CD4-positive, alpha-beta memory T cell (primary cell): ENCODE results near the gene B2M. TPM values are rescaled to one million over a fixed set of nuclear protein-coding genes. Genes with fewer than 3 reads are reported as not detected.

Experiments
- CTCF ChIA-PET: fragments of 350-600 bp; sonication (Branson Sonifier 250); formaldehyde crosslinking; loops from one replicate; lab custom pipeline; 2021; ENCODE audit warnings: inconsistent platforms; ENCODE audit not compliant: partially characterized antibody; lab: Charles Lee
- POLR2A ChIA-PET: fragments of 350-600 bp; sonication (Branson Sonifier 250); formaldehyde crosslinking; loops from one replicate; lab custom pipeline; 2021; ENCODE audit not compliant: partially characterized antibody; lab: Charles Lee
- DNase-seq, 5 donors: peaks; one replicate each; pipeline versions ENCODE4 v3.0.0 to v3.0.0-alpha.2; 2020 to 2022; ENCODE audit warnings: mixed read lengths in 1 of 5
- H3K27ac ChIP-seq: one replicate; pipeline ENCODE4 v1.7.0; 2013; ENCODE audit warnings: low read depth, low read length
- H3K27me3 ChIP-seq: 2 replicates; pipeline ENCODE4 v1.7.0; 2013; ENCODE audit warnings: mild to moderate bottlenecking, low read length, moderate library complexity; ENCODE audit not compliant: insufficient read depth
- H3K36me3 ChIP-seq: 2 replicates; pipeline ENCODE4 v1.7.0; 2013; ENCODE audit warnings: mild to moderate bottlenecking, low read length, moderate library complexity; ENCODE audit not compliant: insufficient read depth
- H3K4me1 ChIP-seq: 2 replicates; pipeline ENCODE4 v1.7.0; 2013; ENCODE audit warnings: mild to moderate bottlenecking, low read length, moderate library complexity; ENCODE audit not compliant: insufficient read depth
- H3K4me3 ChIP-seq, 2 donors: one replicate each; pipeline ENCODE4 v1.7.0; 2013; ENCODE audit warnings: low read length in 2 of 2, mild to moderate bottlenecking in 1 of 2
- H3K9me3 ChIP-seq, 2 donors: one replicate each; pipeline ENCODE4 v1.7.0; 2013; ENCODE audit warnings: low read length in 2 of 2, control low read depth in 1 of 2; ENCODE audit not compliant: control insufficient read depth in 1 of 2
- H3K27ac Mint-ChIP-seq, 7 donors: one replicate each; pipeline ENCODE4 v1.8.0; 2020 to 2021; ENCODE audit warnings: mixed read lengths in 7 of 7, mild to moderate bottlenecking in 6 of 7, inconsistent platforms in 3 of 7, moderate library complexity in 3 of 7
- H3K27me3 Mint-ChIP-seq, 2 donors: one replicate each; pipeline ENCODE4 v1.8.0; 2020 to 2021; ENCODE audit warnings: mixed read lengths in 2 of 2
- H3K36me3 Mint-ChIP-seq, 2 donors: one replicate each; pipeline ENCODE4 v1.8.0; 2020 to 2021; ENCODE audit warnings: mixed read lengths in 2 of 2, inconsistent platforms in 1 of 2, mild to moderate bottlenecking in 1 of 2
- H3K4me1 Mint-ChIP-seq, 4 donors: one replicate each; pipeline ENCODE4 v1.8.0; 2020 to 2021; ENCODE audit warnings: mixed read lengths in 4 of 4, mild to moderate bottlenecking in 1 of 4
- H3K4me3 Mint-ChIP-seq, 8 donors: one replicate each; pipeline ENCODE4 v1.8.0; 2020 to 2021; ENCODE audit warnings: mixed read lengths in 8 of 8, mild to moderate bottlenecking in 7 of 8, moderate library complexity in 6 of 8, inconsistent platforms in 3 of 8
- H3K9me3 Mint-ChIP-seq, 8 donors: one replicate each; pipeline ENCODE4 v1.8.0; 2020 to 2021; ENCODE audit warnings: mixed read lengths in 8 of 8, mild to moderate bottlenecking in 5 of 8, inconsistent platforms in 3 of 8, moderate library complexity in 1 of 8
- intact Hi-C: fragments of 100-400 bp; cut with micrococcal nuclease; formaldehyde crosslinking; loops from one replicate; pipeline ENCODE4 v1.15.1; 2023
- polyA plus RNA-seq, 2 donors: library from polyadenylated mRNA; unstranded; fragments of 300-500 nt; fragmentation: Illumina TruSeq; gene quantifications; one replicate each; pipeline ENCODE4 v1.2.3, GENCODE V29; 2021
- total RNA-seq, 2 experiments: library from RNA; stranded (reverse); gene quantifications; one replicate each; pipeline ENCODE4 v1.2.3, GENCODE V29; 2021

B2M gene
- 1,000 to 10,000 TPM; 7,421 to 7,929 TPM for total RNA-seq
- polyA plus RNA-seq, result over 10,000 TPM; 34,708 to 62,423 TPM

DNA sequence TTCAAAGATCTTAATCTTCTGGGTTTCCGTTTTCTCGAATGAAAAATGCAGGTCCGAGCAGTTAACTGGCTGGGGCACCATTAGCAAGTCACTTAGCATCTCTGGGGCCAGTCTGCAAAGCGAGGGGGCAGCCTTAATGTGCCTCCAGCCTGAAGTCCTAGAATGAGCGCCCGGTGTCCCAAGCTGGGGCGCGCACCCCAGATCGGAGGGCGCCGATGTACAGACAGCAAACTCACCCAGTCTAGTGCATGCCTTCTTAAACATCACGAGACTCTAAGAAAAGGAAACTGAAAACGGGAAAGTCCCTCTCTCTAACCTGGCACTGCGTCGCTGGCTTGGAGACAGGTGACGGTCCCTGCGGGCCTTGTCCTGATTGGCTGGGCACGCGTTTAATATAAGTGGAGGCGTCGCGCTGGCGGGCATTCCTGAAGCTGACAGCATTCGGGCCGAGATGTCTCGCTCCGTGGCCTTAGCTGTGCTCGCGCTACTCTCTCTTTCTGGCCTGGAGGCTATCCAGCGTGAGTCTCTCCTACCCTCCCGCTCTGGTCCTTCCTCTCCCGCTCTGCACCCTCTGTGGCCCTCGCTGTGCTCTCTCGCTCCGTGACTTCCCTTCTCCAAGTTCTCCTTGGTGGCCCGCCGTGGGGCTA lies at the start of gene B2M, which contains the start of gene PATL2:
Gene B2M (plus strand): TSS at position 422 of the 647 bp plus-strand sequence. CDS start 30 bp downstream, at position 452.
Gene PATL2 (minus strand): TSS at position 228 of the 647 bp plus-strand sequence. CDS start 34,833 bp downstream, outside the sequence.
- ChIA-PET POLR2A (interaction anchor here (0.6 to 39.7 kb wide), 34 partner anchors 13 to 878 kb away, joined by 3 to 5737 read pairs (median 5); partner anchors contain the start of genes CTDSPL2, EIF3J, GOLM2 and SORD), CTCF (interaction anchor here (0.6 to 33.6 kb wide), 16 partner anchors 8 to 143 kb away, joined by 3 to 821 read pairs (median 8); partner anchors contain the start of genes SPG11 and TRIM69)
- DNase-seq, result peak; percentile 96 to 98 (median 97)
- Histone ChIP-seq H3K36me3 (peaks cover 38% of the 10 kb centered on the region), H3K4me3 (peak within 1 kb of the TSS; percentile 94), H3K9me3 (no peaks in the 10 kb centered on the region), H3K27ac (peak within 1 kb of the TSS; percentile 99), H3K27me3 (no peaks in the 10 kb centered on the region), H3K4me1 (peaks cover 35% of the 10 kb centered on the region)
- Mint-ChIP-seq H3K36me3 (peaks cover 59 to 62% of the 10 kb centered on the region in 2 donors), H3K27ac (peak within 1 kb of the TSS; percentile 100), H3K27me3 (no peaks in the 10 kb centered on the region), H3K4me1 (peaks cover 31 to 71% (median 47%) of the 10 kb centered on the region in 4 donors), H3K4me3 (peak within 1 kb of the TSS; percentile 90 to 100 (median 99)), H3K9me3 (peaks cover 0 to 17% (median 0%) of the 10 kb centered on the region in 8 donors)
- intact Hi-C loops, result loop anchor here (1.0 to 2.0 kb wide), 5 partner anchors 8 to 48 kb away; partner anchors contain the start of genes SPG11 and TRIM69

DNA sequence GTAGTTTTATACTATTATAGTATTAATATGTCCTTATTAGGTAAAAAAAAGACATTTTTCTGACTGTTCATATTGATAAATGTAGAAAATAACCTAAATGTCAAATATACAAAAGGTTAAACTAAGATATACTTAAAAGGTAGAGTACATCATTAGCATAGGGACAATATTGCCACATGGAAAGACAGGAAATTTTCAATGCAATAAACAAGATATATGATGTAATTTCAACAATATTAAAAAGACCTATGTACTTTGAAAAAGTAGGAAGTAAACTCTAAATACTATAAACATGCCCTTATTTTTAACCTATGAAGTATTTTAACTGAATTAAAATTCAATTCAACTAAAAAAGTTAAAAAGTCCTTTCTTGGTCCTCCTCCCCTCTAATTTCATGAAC lies 49.7 kb upstream of the B2M start:
- Mint-ChIP-seq H3K36me3 (peaks cover 19 to 32% of the 10 kb centered on the region in 2 donors), H3K4me1 (peaks cover 30 to 55% (median 42%) of the 10 kb centered on the region in 4 donors), H3K4me3 (peak overlapping the region in 7 of 8 donors; percentile 2 to 98 (median 55)), H3K27me3 (no peaks in the 10 kb centered on the region), H3K9me3 (no peaks in the 10 kb centered on the region), H3K27ac (peak overlapping the region; percentile 67 to 100 (median 89))
- intact Hi-C loops, result loop anchor here (5.0 kb wide), 2 partner anchors 84 to 124 kb away; partner anchors contain the start of gene EIF3J
- no peak overlapping the region for H3K27ac ChIP-seq
- no peak for DNase-seq
- CTCF ChIA-PET, result interaction anchor here (1.0 to 12.5 kb wide), 5 partner anchors 21 to 78 kb away, joined by 3 to 821 read pairs (median 8); partner anchors contain the start of genes B2M, PATL2 and TRIM69
- H3K27me3 ChIP-seq, result no peaks in the 10 kb centered on the region
- H3K4me1 ChIP-seq, result peaks cover 50% of the 10 kb centered on the region
- POLR2A ChIA-PET, result interaction anchor here (1.3 to 51.9 kb wide), 3 partner anchors 21 to 86 kb away, joined by 5 to 5737 read pairs (median 1003); partner anchors contain the start of genes B2M, PATL2 and TRIM69
- H3K9me3 ChIP-seq, result no peaks in the 10 kb centered on the region
- H3K4me3 ChIP-seq, result no peak overlapping the region
- peaks cover 10% of the 10 kb centered on the region for H3K36me3 ChIP-seq

DNA sequence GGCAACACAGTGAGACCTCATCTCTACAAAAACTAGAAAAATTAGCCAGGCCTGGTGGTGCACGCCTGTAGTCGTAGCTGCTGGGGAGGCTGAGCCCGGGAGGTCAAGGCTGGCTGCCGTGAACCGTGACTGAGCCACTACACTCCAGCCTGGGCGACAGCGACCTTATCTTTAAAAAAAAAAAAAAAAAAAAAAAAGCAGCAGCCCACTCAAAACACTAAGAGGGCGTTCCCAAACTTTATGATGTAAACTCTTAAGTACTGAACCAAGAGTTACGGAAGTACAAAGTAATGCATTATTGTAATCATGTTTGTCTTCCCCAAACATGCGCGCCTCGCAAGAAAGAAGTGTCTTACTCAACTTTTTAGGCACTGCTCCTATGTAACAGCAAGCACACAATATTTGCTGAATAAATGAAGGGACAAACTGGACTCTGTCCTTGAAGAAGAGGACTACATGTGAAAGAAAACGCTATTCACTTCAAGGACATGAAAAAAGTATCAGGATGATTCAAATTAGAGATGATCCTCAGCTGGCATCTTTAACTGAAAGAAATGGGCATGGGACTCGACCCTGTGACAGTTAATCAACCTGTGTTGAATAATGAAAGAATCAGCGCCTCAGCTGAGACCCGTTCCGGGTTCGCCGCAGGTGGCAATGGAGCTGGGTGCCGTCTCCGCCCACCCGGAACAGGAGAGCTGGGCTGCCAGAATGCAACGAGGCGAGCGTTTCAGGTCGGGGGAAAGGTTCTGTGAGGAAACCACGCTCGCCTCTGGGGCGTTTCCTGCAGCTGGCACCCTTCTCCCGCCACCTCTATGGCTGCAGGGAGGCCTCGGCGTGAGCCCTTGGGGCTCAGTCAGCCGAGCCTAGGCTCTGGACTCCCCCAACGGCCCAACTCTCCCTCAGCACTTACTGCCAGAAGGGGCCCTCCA lies 48.6 kb upstream of the B2M start:
- intact Hi-C loops, result loop anchor here (1.0 to 5.0 kb wide), 8 partner anchors 14 to 125 kb away; partner anchors contain the start of genes B2M, EIF3J and PATL2
- peak overlapping the region; percentile 49 to 81 for H3K4me3 ChIP-seq
- Mint-ChIP-seq H3K4me1 (peaks cover 38 to 66% (median 49%) of the 10 kb centered on the region in 4 donors), H3K36me3 (peaks cover 12 to 24% of the 10 kb centered on the region in 2 donors), H3K9me3 (no peaks in the 10 kb centered on the region), H3K27me3 (no peaks in the 10 kb centered on the region), H3K4me3 (peak overlapping the region; percentile 94 to 99 (median 98)), H3K27ac (peak overlapping the region; percentile 93 to 100 (median 97))
- CTCF ChIA-PET, result interaction anchor here (0.6 to 12.5 kb wide), 23 partner anchors 10 to 130 kb away, joined by 3 to 821 read pairs (median 7); partner anchors contain the start of genes B2M, PATL2 and TRIM69
- peak; percentile 85 to 92 (median 88) for DNase-seq
- peaks cover 60% of the 10 kb centered on the region for H3K4me1 ChIP-seq
- peak overlapping the region; percentile 96 for H3K27ac ChIP-seq
- no peaks in the 10 kb centered on the region for H3K27me3 ChIP-seq
- POLR2A ChIA-PET, result interaction anchor here (0.5 to 51.9 kb wide), 28 partner anchors 8 to 535 kb away, joined by 3 to 5737 read pairs (median 6); partner anchors contain the start of genes B2M, EIF3J, PATL2 and TRIM69
- H3K9me3 ChIP-seq, result no peaks in the 10 kb centered on the region
- H3K36me3 ChIP-seq, result peaks cover 3% of the 10 kb centered on the region

DNA sequence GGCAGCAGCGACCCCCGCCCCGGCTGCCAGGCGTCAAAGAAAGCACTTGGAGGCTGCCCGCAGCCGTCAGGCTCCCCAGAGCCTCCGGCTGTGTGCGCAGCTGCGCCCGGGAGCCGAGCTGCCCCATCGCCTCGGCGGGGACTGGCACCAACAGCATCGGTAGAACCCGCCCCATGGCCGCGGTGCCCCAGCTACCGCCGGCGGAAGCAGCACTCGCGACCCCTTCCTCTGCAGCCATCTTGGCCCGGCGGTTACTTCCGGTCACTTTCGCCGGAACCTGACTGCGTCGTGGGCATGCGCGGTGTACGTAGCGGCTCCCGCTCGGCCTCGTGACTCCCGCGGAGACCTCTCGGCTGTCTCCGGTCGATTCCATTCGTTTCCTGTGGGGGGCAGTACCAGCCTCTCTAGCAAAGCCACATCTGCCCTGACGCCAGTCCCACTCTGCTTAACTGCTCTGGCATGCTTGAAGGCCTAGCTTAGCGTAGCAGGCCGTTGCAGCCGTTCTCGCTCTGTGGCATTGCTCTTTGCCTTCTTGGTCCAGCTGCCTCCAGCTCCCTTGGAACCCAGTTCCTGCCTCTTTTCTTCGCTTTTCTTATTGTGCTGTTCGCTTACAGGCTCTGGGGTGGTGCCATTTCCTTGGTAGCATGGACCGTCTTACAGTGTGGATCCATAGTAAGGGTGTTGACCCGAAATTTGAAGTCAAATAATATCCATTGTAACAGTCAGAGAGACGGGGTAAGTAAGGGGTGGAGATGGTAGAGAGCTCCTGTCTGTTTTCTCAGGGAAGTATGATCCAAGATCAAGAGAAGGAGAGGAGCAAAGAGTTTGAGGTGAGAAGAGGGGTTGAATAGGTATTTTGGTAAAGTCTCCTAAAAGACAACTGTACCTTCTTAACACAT lies 47.7 kb upstream of the B2M start, which contains the start of gene SPG11:
Gene SPG11 (minus strand): TSS at position 253 of the 899 bp plus-strand sequence. CDS start 15 bp downstream, at position 238.
- H3K9me3 Mint-ChIP-seq, result no peaks in the 10 kb centered on the region

DNA sequence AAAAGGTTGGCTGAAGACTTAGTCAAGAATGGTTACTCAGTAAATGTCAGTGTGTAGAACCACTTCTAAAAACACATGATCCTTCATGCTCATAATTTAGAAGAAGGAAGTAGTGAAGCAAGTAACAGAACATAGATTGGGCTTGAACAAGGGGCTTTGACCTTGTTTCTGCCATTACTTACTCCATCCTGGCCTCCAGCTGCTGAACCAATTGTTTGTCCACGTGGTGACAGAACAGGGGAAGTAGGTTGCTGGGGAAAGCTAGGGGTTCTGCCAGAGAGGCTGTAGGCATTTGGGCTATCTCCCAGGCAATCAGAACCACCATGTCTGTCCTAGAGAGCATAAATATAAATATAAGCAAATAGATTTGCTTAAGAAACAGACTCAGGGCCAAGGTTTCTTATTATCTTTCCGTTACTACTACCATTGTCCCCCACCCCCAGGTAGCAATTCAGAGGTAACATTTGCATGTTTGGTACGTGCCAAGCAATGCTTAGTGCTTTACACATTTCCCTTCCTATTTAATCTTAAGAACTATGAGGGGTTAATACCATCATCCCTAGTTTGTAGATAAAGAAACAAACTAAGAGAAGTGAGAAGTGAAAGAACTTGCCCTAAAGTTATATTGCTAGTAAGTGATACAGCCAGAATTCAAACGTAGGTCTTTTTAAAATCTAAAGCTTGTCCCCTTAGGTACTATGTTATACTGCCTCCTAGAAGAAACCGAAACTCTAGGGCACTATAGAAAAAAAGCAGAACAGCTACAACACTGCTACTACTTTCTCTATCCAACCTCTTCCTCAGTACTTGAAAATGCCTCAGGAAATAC lies 44.9 kb upstream of the B2M start:
- H3K9me3 ChIP-seq, result no peaks in the 10 kb centered on the region
- Mint-ChIP-seq H3K27me3 (no peaks in the 10 kb centered on the region), H3K9me3 (no peaks in the 10 kb centered on the region), H3K4me1 (peaks cover 60 to 89% (median 73%) of the 10 kb centered on the region in 4 donors), H3K36me3 (peaks cover 0 to 11% of the 10 kb centered on the region in 2 donors), H3K27ac (peak overlapping the region; percentile 92 to 99 (median 96)), H3K4me3 (peak overlapping the region; percentile 67 to 88 (median 80))
- H3K4me3 ChIP-seq, result peak overlapping the region; percentile 29 to 55
- no peaks in the 10 kb centered on the region for H3K36me3 ChIP-seq
- H3K4me1 ChIP-seq, result peaks cover 88% of the 10 kb centered on the region
- POLR2A ChIA-PET, result interaction anchor here (5.4 to 51.9 kb wide), 3 partner anchors 16 to 56 kb away, joined by 76 to 5737 read pairs (median 1003); partner anchors contain the start of genes B2M, PATL2 and TRIM69
- intact Hi-C loops, result loop anchor here (1.0 kb wide), 1 partner anchor 11 kb away; no protein-coding TSS in a partner anchor
- peak in 4 of 5 donors; percentile 32 to 49 (median 44) for DNase-seq
- H3K27me3 ChIP-seq, result no peaks in the 10 kb centered on the region
- CTCF ChIA-PET, result interaction anchor here (1.0 to 12.5 kb wide), 8 partner anchors 9 to 74 kb away, joined by 3 to 821 read pairs (median 24); partner anchors contain the start of genes B2M, PATL2 and TRIM69
- peak overlapping the region; percentile 96 for H3K27ac ChIP-seq

More for the DNA sequence above, 47.7 kb upstream of the B2M start, which contains the start of gene SPG11:
- intact Hi-C loops, result loop anchor here (1.0 to 5.0 kb wide), 8 partner anchors 13 to 126 kb away; partner anchors contain the start of genes B2M, EIF3J and PATL2
- no peaks in the 10 kb centered on the region for H3K9me3 ChIP-seq
- peaks cover 3% of the 10 kb centered on the region for H3K36me3 ChIP-seq
- ChIA-PET CTCF (interaction anchor here (0.6 to 12.5 kb wide), 26 partner anchors 10 to 129 kb away, joined by 3 to 821 read pairs (median 6); partner anchors contain the start of genes B2M, PATL2 and TRIM69), POLR2A (interaction anchor here (0.6 to 51.9 kb wide), 29 partner anchors 7 to 535 kb away, joined by 3 to 5737 read pairs (median 4); partner anchors contain the start of genes B2M, EIF3J, PATL2 and TRIM69)
- peak within 1 kb of the TSS; percentile 96 for H3K27ac ChIP-seq
- no peaks in the 10 kb centered on the region for H3K27me3 ChIP-seq
- peak; percentile 93 to 97 (median 94) for DNase-seq
- peak within 1 kb of the TSS; percentile 94 to 99 (median 98) for H3K4me3 Mint-ChIP-seq
- peaks cover 47 to 75% (median 58%) of the 10 kb centered on the region in 4 donors for H3K4me1 Mint-ChIP-seq
- H3K27me3 Mint-ChIP-seq, result no peaks in the 10 kb centered on the region
- H3K27ac Mint-ChIP-seq, result peak within 1 kb of the TSS; percentile 93 to 100 (median 97)
- peak within 1 kb of the TSS; percentile 49 to 81 for H3K4me3 ChIP-seq
- H3K4me1 ChIP-seq, result peaks cover 69% of the 10 kb centered on the region
- peaks cover 12 to 23% of the 10 kb centered on the region in 2 donors for H3K36me3 Mint-ChIP-seq
